CD4-positive, alpha-beta T cell treated with Interferon gamma for 1 hour (primary cell): ENCODE measurements around the gene KISS1R.
A peak's percentile ranks its signal among the peaks of the same experiment; 100 is the strongest.

Experiments
- DNase-seq: peaks from one replicate; pipeline ENCODE4 v3.0.0-alpha.2; 2020

The KISS1R gene

DNA sequence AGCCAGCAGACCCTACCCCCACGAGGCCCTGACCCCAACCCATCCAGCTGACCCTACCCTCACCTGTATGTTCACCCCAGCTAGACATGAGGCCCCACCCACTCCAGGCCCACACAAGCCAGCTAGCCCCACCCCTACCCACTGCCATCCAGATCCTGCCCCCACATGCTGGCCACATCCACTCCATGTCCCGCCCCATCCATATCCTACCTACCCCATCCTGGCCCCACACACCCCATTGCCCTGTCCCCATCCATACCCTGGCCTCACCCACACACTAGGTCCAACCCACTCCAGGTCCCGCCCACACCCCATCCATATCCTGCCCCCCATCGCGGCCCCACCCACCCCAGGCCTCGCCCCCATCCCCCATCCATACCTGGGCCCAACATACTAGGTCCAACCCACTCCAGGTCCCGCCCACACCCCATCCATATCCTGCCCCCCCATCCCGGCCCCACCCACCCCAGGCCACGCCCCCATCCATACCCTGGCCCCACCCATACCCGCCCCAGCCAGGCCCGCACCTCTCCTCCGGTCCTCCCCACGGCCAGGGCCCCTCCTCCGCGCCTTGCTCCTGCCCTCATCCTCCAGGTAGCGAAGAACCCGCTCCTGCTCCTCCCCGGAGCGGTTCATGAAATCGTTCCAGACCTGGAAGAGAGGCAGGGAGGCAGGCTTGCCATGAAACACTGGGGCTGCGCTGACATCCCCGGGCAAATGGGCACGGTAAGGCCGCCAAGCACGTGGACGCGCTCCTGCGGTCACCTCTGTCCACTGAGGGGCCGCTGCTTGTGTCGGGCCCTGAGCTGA is 16.6 kb upstream of the KISS1R start:
- DNase-seq: peak; percentile 44

GRCh38 chr19:901216-902092 is 15.7 kb upstream of the KISS1R start:
- DNase-seq: no peak

GRCh38 chr19:902093-902370 is 15.1 kb upstream of the KISS1R start:
- no peak for DNase-seq

DNA sequence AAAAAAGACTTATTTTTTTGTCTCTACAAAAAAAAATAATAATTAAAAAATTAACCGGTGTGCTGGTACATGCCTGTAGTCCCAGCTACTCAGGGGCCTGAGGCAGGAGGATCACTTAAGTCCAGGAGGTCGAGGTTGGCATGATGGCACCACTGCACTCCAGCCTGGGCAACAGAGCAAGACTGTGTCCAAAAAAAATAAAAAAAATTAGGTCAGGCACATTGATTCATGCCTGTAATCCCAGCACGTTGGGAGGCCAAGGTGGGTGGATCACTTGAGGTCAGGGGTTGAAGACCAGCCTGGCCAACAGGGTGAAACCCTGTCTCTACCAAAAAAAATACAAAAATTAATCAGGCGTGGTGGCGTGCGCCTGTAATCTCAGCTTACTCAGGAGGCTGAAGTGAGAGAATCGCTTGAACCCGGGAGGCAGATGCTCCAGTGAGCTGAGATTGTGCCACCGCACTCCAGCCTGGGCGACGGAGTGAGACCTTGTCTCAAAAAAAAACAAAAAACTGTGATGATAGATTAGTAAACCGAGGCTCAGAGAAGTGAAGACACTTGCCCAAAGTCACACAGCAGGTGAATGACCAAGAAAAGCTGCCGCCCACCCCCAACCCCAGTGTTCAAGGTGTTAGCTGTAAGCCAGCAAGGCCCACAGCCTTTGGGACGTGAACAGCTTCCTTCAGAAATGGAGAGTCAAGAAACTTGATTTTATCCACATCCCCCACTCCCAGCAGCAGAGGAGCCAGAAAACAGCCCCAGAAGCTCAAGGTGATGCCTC is 14.5 kb upstream of the KISS1R start:
- no peak for DNase-seq

GRCh38 chr19:903266-903797 is 13.8 kb upstream of the KISS1R start:
- DNase-seq: no peak

DNA sequence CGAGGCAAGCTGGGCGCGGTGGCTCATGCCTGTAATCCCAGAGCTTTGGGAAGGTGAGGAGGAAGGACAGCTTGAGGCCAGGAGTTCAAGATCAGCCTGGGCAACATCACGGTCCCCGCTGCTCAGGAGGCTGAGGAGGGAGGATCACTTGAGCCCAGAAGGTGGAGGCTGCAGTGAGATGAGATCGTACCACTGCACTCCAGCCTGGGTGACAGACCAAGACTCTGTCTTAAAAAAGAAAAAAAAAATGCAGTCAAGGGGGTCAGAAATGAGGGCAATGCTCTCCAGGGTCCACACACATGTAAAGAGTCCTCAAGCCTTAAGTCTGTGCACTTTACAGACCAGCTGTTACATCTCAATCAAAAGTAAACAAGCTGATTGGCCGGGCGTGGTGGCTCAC is 12.6 kb upstream of the KISS1R start:
- no peak for DNase-seq

DNA sequence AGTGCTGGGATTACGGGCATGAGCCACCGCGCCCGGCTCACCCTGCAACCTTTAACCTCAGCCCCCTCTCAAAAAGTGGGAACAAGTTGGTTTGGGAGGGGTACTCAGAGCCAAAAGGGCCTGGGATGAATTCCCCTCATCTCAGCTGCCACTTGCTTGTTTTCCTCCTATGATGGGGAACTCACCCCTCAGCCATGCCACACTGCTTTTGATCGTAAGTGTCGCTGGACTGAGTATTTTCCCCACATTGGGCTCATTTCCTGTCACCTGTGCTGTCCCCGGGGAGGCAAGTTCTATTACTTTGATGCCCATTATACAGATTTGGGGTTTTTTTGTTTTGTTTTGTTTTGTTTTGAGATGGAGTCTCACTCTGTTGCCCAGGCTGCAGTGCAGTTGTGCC is 10.7 kb upstream of the KISS1R start:
- peak; percentile 43 for DNase-seq

DNA sequence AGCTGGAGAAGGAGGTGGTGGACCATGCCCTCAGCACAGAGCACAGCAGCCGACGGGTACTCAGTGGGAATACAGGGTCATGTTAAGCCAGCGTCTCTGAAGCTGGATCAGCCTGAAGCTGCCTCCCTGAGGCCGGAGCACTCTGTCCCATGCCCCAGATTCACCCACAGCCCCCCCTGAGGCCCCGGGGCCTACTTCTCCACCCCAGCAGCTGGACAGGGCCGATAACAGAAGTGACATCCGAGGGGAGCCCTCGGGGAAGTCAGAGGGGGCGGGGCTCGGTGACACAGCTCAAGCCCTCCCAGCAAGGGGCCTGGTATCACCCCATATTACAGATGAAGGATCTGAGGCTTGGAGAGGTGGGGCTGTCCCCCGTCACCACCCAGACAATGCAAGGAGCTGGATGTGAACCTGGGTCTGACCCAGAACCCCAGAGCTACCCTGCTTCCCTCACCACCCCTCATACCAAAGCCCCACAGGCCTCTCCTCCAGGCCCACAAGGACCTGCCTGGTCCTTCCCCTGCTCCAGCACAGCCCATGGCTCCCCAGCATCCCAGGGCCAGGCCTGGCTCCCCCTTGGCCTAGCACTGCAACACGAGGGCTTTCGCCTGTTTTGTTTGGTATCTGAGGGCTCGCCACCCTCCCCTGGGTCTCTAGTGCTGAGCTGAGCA is 9.8 kb upstream of the KISS1R start:
- peak; percentile 74 for DNase-seq

DNA sequence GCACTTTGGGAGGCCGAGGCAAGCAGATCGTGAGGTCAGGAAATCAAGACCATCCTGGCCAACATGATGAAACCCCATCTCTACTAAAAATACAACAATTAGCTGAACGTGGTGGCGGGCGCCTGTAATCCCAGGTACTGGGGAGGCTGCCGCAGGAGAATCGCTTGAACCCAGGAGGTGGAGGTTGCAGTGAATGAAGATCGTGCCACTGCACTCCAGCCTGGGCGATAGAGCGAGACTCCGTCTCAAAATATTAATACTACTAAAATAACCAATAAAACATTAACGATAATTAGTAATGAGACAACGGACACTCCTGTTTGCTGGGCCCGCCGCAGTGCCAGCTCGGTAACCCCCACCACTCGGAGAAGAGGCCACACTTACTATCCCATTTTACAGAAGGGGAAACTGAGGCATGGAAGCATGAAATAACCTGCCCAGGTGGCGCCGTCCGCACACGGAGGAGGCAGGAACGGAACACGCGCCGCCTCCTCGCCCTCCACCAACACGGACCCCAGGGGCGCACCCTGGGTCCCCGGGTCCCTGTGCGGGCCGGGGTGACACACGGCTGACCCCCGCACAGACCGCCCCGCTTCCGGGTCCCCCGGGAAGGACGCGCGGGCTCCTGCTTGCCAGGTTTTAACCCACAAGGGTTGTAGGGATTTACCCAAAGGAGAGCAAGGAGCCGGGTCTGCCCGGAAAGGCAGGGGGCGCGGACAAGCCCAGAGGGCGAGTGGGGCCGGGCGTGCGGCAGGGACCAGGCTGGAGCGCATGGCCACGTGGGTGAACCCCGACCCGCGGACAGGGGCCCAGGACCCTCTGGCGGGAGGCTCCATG is 5.7 kb upstream of the KISS1R start:
- DNase-seq: no peak

DNA sequence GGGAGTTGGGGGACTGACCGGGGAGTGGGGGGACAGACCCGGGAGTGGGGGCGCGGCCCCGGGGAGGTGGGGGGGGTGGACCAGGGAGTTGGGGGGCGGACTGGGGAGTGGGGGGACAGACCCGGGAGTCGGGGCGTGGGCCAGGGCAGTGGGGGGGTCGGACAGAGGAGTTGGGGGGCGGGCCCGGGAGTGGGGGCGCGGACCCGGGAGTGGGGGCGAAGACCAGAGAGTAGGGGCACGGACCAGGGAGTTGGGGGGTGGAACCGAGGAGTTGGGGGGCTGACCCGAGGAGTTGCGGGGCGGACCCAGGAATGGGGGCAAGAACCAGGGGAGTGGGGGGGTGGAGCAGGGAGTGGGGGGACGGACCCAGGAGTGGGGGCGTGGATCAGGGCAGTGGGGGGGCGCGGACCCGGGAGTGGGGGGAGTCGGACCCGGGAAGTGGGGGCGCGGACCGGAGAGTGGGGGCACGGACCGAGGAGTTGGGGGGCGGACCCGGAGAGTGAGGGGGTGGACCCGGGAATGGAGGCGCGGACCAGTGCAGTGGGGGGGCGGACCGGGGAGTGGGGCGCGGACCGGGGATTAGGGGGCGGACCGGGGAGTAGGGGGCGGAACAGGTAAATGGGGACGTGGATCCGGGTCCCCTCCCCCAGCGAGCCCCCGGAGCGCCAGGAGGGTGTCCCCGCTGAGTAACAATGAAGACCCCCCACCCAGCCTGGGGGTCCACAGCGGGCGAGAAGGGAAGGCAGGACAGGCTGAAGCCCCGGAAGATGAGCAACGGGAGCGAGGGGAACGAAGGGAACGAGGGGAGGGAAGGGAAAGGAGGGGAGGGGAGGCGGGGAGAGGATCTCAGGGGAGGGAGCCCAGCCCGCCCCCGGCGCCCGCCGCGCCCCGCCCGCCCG is 4.7 kb upstream of the KISS1R start:
- peak; percentile 54 for DNase-seq

- DNase-seq: peak; percentile 85
These were observed 3.9 kb upstream of the KISS1R start, which contains the start of gene R3HDM4 for GRCh38 chr19:913080-913748. R3HDM4 (minus strand) TSS chr19:913219; CDS start chr19:913157, 62 bp downstream.

- DNase-seq: no peak
These were observed 349 bp upstream of the KISS1R start for GRCh38 chr19:916645-917322.

DNA sequence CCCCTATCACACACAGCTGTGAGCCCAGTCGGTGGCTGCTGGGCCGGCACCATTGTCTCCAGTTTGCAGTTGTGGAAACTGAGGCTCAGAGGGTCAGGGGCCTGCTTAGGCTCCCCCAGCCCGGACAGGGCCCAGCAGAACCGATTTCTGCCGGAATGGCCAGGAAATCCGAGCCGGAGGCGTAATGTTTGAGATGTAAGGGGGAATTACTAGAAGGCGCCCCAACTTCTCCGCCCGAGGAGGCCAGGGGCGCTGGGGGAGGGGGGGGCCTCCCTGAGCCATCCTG is 962 bp downstream of the KISS1R start:
- no peak for DNase-seq

DNA sequence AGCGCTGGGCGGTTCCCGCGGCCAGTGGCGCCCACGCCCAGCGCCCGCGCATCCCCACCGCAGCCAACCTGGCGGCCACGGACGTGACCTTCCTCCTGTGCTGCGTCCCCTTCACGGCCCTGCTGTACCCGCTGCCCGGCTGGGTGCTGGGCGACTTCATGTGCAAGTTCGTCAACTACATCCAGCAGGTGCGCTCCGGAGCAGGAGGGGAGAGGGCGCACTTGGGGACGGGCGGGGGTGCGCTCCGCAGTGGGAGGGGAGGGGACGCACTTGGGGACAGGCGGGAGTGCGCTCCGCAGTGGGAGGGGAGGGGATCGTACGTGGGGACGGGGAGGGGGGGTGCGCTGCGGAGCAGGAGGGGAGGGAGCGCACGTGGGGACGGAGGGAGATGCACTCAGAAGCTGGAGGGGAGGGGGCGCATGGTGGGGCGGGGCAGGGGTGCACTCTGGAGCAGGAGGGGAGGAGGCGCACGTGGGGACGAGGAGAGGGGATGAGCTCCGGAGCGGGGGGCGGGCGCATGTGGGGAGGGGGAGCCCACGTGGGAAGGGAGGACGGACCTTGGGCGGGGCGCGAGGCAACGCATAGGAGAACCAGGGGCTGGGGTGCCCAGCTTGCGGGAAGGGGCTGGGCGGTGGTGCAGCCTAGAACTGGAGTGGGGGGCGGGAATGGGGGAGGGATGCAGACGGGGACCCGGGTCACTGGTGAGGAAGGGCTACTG is 1.5 kb downstream of the KISS1R start:
- DNase-seq: no peak

DNA sequence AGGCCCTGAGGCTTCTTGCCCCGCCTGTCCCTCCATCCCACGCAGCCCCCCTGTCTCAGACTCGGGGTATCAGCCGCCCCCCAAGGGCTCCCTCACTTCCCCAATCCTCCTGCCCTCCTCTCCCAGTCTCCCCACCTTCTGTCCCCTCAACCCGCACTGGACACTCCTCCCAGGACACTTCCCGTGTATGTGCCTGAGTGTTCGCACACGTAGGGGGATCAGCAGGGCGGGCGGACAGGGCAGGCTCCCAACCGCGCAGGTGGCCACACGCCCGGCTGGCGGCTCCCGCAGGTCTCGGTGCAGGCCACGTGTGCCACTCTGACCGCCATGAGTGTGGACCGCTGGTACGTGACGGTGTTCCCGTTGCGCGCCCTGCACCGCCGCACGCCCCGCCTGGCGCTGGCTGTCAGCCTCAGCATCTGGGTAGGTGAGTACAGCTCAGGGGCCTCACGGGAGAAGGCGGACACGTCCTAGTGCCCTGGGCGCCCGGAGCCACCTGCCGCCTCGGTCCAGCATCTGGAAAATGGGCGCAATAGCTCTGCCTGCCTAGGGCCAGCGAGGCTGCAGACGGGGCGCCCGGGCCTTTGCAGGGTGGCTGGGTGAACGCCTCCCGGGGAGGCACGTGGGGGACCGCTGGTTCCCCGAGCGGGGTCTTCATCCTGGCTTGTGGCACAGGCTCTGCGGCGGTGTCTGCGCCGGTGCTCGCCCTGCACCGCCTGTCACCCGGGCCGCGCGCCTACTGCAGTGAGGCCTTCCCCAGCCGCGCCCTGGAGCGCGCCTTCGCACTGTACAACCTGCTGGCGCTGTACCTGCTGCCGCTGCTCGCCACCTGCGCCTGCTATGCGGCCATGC is 2.3 kb downstream of the KISS1R start:
- DNase-seq: peak; percentile 42

GRCh38 chr19:920051-920864 is 3.1 kb downstream of the KISS1R start:
- DNase-seq: peak; percentile 80

- no peak for DNase-seq
These were observed 7.5 kb downstream of the KISS1R start for GRCh38 chr19:924553-925086.
